MM.1S (cell line): ENCODE data around the gene MT1F.

Experiments
- DNase-seq: peaks from one replicate; pipeline ENCODE4 v3.0.0-alpha.2; 2015
- H2AFZ ChIP-seq: fragments of 300-600 bp; sonication (generic); 2 replicates; pipeline ENCODE4 v1.6.0; 2016; ENCODE audit warnings: antibody characterized with exemption, low read length
- H3F3A ChIP-seq: fragments of 300-600 bp; sonication (generic); 2 replicates; pipeline ENCODE4 v1.6.1; 2016; ENCODE audit warnings: mild to moderate bottlenecking, antibody characterized with exemption, low read length, moderate library complexity, mixed read lengths; ENCODE audit not compliant: insufficient read depth
- H3K27ac ChIP-seq: fragments of 300-600 bp; sonication (generic); 2 replicates; pipeline ENCODE4 v1.5.1; 2016; ENCODE audit warnings: mild to moderate bottlenecking, low read length
- H3K27me3 ChIP-seq: fragments of 300-600 bp; sonication (generic); replicated peaks from 2 replicates; pipeline ENCODE4 v1.6.0; 2016; ENCODE audit warnings: low read length; ENCODE audit not compliant: insufficient read depth
- H3K36me3 ChIP-seq: fragments of 300-600 bp; sonication (generic); replicated peaks from 2 replicates; pipeline ENCODE4 v1.6.1; 2016; ENCODE audit warnings: mild to moderate bottlenecking, low read length, mixed read lengths; ENCODE audit not compliant: insufficient read depth
- H3K4me1 ChIP-seq: fragments of 300-600 bp; sonication (generic); 2 replicates; pipeline ENCODE4 v1.6.1; 2016; ENCODE audit warnings: low read length, mixed read lengths
- H3K4me2 ChIP-seq: fragments of 300-600 bp; sonication (generic); 2 replicates; pipeline ENCODE4 v1.6.0; 2016; ENCODE audit warnings: low read depth, low read length
- H3K4me3 ChIP-seq: fragments of 300-600 bp; sonication (generic); 2 replicates; pipeline ENCODE4 v1.5.1; 2016; ENCODE audit warnings: low read length, mixed read lengths
- H3K79me2 ChIP-seq: fragments of 300-600 bp; sonication (generic); 2 replicates; pipeline ENCODE4 v1.6.1; 2016; ENCODE audit warnings: mixed run types, low read length, mixed read lengths
- H3K9ac ChIP-seq: fragments of 300-600 bp; sonication (generic); 2 replicates; pipeline ENCODE4 v1.6.1; 2016; ENCODE audit warnings: low read length, mixed read lengths
- H3K9me2 ChIP-seq: fragments of 300-600 bp; sonication (generic); replicated peaks from 2 replicates; pipeline ENCODE4 v1.6.1; 2016; ENCODE audit warnings: mild to moderate bottlenecking, low read length, mixed read lengths; ENCODE audit not compliant: insufficient read depth
- H3K9me3 ChIP-seq: fragments of 300-600 bp; sonication (generic); replicated peaks from 2 replicates; pipeline ENCODE4 v1.6.1; 2016; ENCODE audit warnings: mild to moderate bottlenecking, low read length, mixed read lengths; ENCODE audit not compliant: insufficient read depth
- H4K20me1 ChIP-seq: fragments of 300-600 bp; sonication (generic); 2 replicates; pipeline ENCODE4 v1.6.1; 2016; ENCODE audit warnings: mild to moderate bottlenecking, low read length, moderate library complexity, mixed read lengths; ENCODE audit not compliant: insufficient read depth
- EZH2 ChIP-seq: fragments of 300-600 bp; sonication (generic); optimal IDR thresholded peaks from 2 replicates; pipeline ENCODE3; 2017; ENCODE audit warnings: low read depth, mild to moderate bottlenecking, antibody characterized with exemption, low read length, mixed read lengths
- EZH2phosphoT487 ChIP-seq: fragments of 300-600 bp; sonication (generic); IDR thresholded peaks from 2 replicates; pipeline ENCODE4 v1.6.1; 2018; ENCODE audit warnings: antibody characterized with exemption, low read length
- TF ChIP-seq, protein P1 (sequence below): fragments of 300-600 bp; sonication (generic); IDR thresholded peaks from 2 replicates; pipeline ENCODE4 v1.5.1; 2016; ENCODE audit warnings: antibody characterized with exemption, low read length, mixed read lengths

Gene MT1F

DNA sequence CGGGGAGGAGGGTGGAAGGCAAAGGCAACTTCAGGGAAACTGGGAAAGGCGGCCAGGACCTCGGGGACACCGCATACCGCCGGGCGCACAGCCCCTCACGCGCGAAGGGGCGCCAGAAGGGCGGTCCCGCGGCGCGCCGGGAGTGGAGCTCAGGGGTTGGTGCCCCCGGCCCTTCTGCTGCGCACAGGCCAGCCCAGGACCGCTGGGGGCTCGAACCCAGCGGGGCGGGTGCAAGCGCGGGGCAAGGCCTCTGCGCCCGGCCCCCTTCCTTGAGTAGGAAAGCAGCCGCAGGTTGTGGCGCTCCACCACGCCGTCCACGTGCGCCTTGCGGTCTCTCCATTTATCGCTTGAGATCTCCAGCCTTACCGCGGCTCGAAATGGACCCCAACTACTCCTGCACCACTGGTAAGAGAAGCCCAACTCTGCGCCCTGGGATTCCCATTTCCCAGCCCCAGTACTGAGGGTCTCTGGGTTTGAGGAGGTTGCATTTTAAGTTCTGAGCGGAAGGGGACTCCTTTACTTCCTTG is 22.3 kb upstream of the MT1F start:
- Histone ChIP-seq H3K4me3 (no peak overlapping the region; the same call in 1 of the 2 replicates), H3K4me2 (peak overlapping the region; percentile 21; the same call in 1 of the 2 replicates), H3K9me3 (no peaks in the 10 kb centered on the region), H3K36me3 (no peaks in the 10 kb centered on the region), H3K9me2 (no peaks in the 10 kb centered on the region), H2AFZ (no peak overlapping the region), H3K9ac (no peak overlapping the region), H3K27me3 (peaks cover 97% of the 10 kb centered on the region), H3K4me1 (no peaks in the 10 kb centered on the region), H3K79me2 (no peaks in the 10 kb centered on the region), H3K27ac (no peak overlapping the region), H3F3A (no peaks in the 10 kb centered on the region), H4K20me1 (no peaks in the 10 kb centered on the region)
- no peak for TF ChIP-seq EZH2phosphoT487
- TF ChIP-seq, protein P1, sequence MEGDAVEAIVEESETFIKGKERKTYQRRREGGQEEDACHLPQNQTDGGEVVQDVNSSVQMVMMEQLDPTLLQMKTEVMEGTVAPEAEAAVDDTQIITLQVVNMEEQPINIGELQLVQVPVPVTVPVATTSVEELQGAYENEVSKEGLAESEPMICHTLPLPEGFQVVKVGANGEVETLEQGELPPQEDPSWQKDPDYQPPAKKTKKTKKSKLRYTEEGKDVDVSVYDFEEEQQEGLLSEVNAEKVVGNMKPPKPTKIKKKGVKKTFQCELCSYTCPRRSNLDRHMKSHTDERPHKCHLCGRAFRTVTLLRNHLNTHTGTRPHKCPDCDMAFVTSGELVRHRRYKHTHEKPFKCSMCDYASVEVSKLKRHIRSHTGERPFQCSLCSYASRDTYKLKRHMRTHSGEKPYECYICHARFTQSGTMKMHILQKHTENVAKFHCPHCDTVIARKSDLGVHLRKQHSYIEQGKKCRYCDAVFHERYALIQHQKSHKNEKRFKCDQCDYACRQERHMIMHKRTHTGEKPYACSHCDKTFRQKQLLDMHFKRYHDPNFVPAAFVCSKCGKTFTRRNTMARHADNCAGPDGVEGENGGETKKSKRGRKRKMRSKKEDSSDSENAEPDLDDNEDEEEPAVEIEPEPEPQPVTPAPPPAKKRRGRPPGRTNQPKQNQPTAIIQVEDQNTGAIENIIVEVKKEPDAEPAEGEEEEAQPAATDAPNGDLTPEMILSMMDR: no peak
- no peak for TF ChIP-seq EZH2
- DNase-seq: no peak

- H3K27me3 ChIP-seq: peaks cover 88% of the 10 kb centered on the region
- no peak overlapping the region for H3K9ac ChIP-seq
- DNase-seq: no peak
These were observed 20.9 kb upstream of the MT1F start for GRCh38 chr16:56636616-56637413.

GRCh38 chr16:56637814-56638750 is 19.7 kb upstream of the MT1F start, which contains the start of gene MT1A:
MT1A (plus strand) TSS chr16:56638666; CDS start chr16:56638739, 73 bp downstream.
- Histone ChIP-seq H3K27me3 (peaks cover 75% of the 10 kb centered on the region), H3K27ac (no peak within 1 kb of the TSS), H3K79me2 (no peaks in the 10 kb centered on the region), H3K9ac (no peak within 1 kb of the TSS), H3K4me2 (no peak within 1 kb of the TSS), H3K36me3 (no peaks in the 10 kb centered on the region), H3K4me3 (no peak within 1 kb of the TSS), H3K9me2 (no peaks in the 10 kb centered on the region), H3K4me1 (no peaks in the 10 kb centered on the region), H2AFZ (no peak within 1 kb of the TSS), H4K20me1 (no peaks in the 10 kb centered on the region), H3K9me3 (no peaks in the 10 kb centered on the region), H3F3A (no peaks in the 10 kb centered on the region)
- no peak for DNase-seq
- TF ChIP-seq EZH2: no peak
- TF ChIP-seq, protein P1: no peak
- TF ChIP-seq EZH2phosphoT487: no peak

More at GRCh38 chr16:56636616-56637413, 20.9 kb upstream of the MT1F start:
- H3K79me2 ChIP-seq: no peaks in the 10 kb centered on the region
- H3K27ac ChIP-seq: no peak overlapping the region
- H3K4me1 ChIP-seq: no peaks in the 10 kb centered on the region
- no peaks in the 10 kb centered on the region for H3K9me2 ChIP-seq
- no peaks in the 10 kb centered on the region for H4K20me1 ChIP-seq
- H2AFZ ChIP-seq: no peak overlapping the region
- H3K36me3 ChIP-seq: no peaks in the 10 kb centered on the region
- no peak overlapping the region for H3K4me2 ChIP-seq
- H3K9me3 ChIP-seq: no peaks in the 10 kb centered on the region
- TF ChIP-seq, protein P1: no peak
- TF ChIP-seq EZH2phosphoT487: no peak
- no peak for TF ChIP-seq EZH2
- H3F3A ChIP-seq: no peaks in the 10 kb centered on the region
- H3K4me3 ChIP-seq: no peak overlapping the region
